A673 (cell line): ENCODE data around the gene CDYL2. TPM values are rescaled to one million over a fixed set of nuclear protein-coding genes. Genes with fewer than 3 reads are reported as not detected.

Experiments
- Bru-seq: library from RNA; stranded (reverse); fragments of 400-500 nt; gene quantifications from one replicate; lab custom pipeline; 2021; lab: Mats Ljungman, UMichigan
- BruChase-seq, 2 experiments: library from RNA; stranded (reverse); fragments of 400-500 nt; gene quantifications; one replicate each; lab custom pipeline; 2021; lab: Mats Ljungman, UMichigan
- BruUV-seq: library from RNA; stranded (reverse); fragments of 400-500 nt; replicated peaks from 2 replicates; lab custom pipeline; 2021; lab: Mats Ljungman, UMichigan
- CTCF ChIA-PET: fragments of 300-600 bp; sonication (Branson Sonifier 250); formaldehyde crosslinking; loops from one replicate; lab custom pipeline; 2022; ENCODE audit warnings: antibody characterized with exemption; lab: Charles Lee
- POLR2A ChIA-PET: fragments of 300-600 bp; sonication (Branson Sonifier 250); formaldehyde crosslinking; loops from one replicate; lab custom pipeline; 2022; ENCODE audit warnings: antibody characterized with exemption; ENCODE audit not compliant: low non-redundant PET; lab: Charles Lee
- DNase-seq: peaks from one replicate; pipeline ENCODE4 v3.0.0-alpha.2; 2015; ENCODE audit warnings: low spot score
- H3K27ac ChIP-seq: fragments of 200-600 bp; sonication (generic); 2 replicates; pipeline ENCODE4 v1.5.1; 2016; ENCODE audit warnings: mixed run types, low read depth, mild to moderate bottlenecking, mixed read lengths, antibody characterized with exemption, low read length; ENCODE audit not compliant: poor library complexity, severe bottlenecking
- H3K27me3 ChIP-seq: fragments of 200-600 bp; sonication (generic); replicated peaks from 2 replicates; pipeline ENCODE4 v1.6.1; 2017; ENCODE audit warnings: mixed run types, low read depth, mild to moderate bottlenecking, mixed read lengths, antibody characterized with exemption, low read length; ENCODE audit not compliant: insufficient read depth, poor library complexity
- H3K36me3 ChIP-seq: fragments of 200-600 bp; sonication (generic); 2 replicates; pipeline ENCODE4 v1.6.1; 2016; ENCODE audit warnings: mixed run types, mild to moderate bottlenecking, mixed read lengths, antibody characterized with exemption, low read length; ENCODE audit not compliant: insufficient read depth, poor library complexity, severe bottlenecking
- H3K4me1 ChIP-seq: fragments of 200-600 bp; sonication (generic); 2 replicates; pipeline ENCODE4 v1.6.1; 2017; ENCODE audit warnings: mixed run types, mild to moderate bottlenecking, mixed read lengths, antibody characterized with exemption, low read length; ENCODE audit not compliant: insufficient read depth, poor library complexity, severe bottlenecking
- H3K4me3 ChIP-seq: fragments of 200-600 bp; sonication (generic); 2 replicates; pipeline ENCODE4 v1.5.1; 2016; ENCODE audit warnings: low read depth, mixed run types, mild to moderate bottlenecking, mixed read lengths, low read length; ENCODE audit not compliant: poor library complexity, severe bottlenecking
- H3K9me3 ChIP-seq: fragments of 200-600 bp; sonication (generic); 2 replicates; pipeline ENCODE4 v1.6.1; 2016; ENCODE audit warnings: mixed run types, low read depth, mild to moderate bottlenecking, mixed read lengths, antibody characterized with exemption, low read length; ENCODE audit not compliant: poor library complexity, severe bottlenecking
- CTCF ChIP-seq: fragments of 300-800, 200-600 bp; sonication (generic); conservative IDR thresholded peaks from 2 replicates; pipeline ENCODE4 v1.5.1; 2017; ENCODE audit warnings: low read depth, mild to moderate bottlenecking, antibody characterized with exemption, low read length, moderate library complexity, mixed read lengths
- EZH2 ChIP-seq: fragments of 200-600 bp; sonication (generic); IDR thresholded peaks from 2 replicates; pipeline ENCODE4 v1.6.1; 2017; ENCODE audit warnings: borderline replicate concordance, low read depth, mild to moderate bottlenecking, mixed read lengths, antibody characterized with exemption, low read length; ENCODE audit not compliant: poor library complexity, severe bottlenecking
- intact Hi-C: fragments of 100-400 bp; cut with micrococcal nuclease; formaldehyde crosslinking; loops from one replicate; pipeline ENCODE4 v1.10.0; 2022; ENCODE audit not compliant: unreplicated experiment
- long read RNA-seq: library from polyadenylated mRNA; stranded (forward); transcript quantifications from one replicate; pipeline ENCODE4 v2.0.0, GENCODE V29; 2022
- total RNA-seq: library from RNA; stranded (reverse); gene quantifications from 2 replicates; pipeline ENCODE4 v1.2.3, GENCODE V29; 2021

The CDYL2 gene
- 0.48 and 0.64 TPM in 2 replicates for total RNA-seq
- Bru-seq, nascent RNA = percentile 15 among the genes with signal in this experiment
- percentile 17 among the genes with signal in this experiment for BruChase-seq, experiment 1, labeled RNA remaining after a 2-hour chase
- percentile 16 among the genes with signal in this experiment for BruChase-seq, experiment 2, labeled RNA remaining after a 6-hour chase
- long read RNA-seq = 0 reads

GRCh38 chr16:80804526-80805383 lies at the start of gene CDYL2:
Gene CDYL2, minus strand, starts transcription at chr16:80804598. Its CDS starts 425 bp downstream, at chr16:80804173.
- TF ChIP-seq CTCF (no peak), EZH2 (no peak)
- no TSS peak for BruUV-seq
- Histone ChIP-seq H3K27me3 (peaks cover 60% of the 10 kb centered on the region), H3K4me1 (no peaks in the 10 kb centered on the region), H3K9me3 (no peaks in the 10 kb centered on the region), H3K27ac (no peak within 1 kb of the TSS), H3K4me3 (peak within 1 kb of the TSS; percentile 41), H3K36me3 (no peaks in the 10 kb centered on the region)
- intact Hi-C loops = no loop called here
- ChIA-PET POLR2A (no interaction called here), CTCF (no interaction called here)
- peak; percentile 11 for DNase-seq

GRCh38 chr16:80852261-80852872 lies 48.0 kb upstream of the CDYL2 start:
- no peak overlapping the region for H3K4me3 ChIP-seq
- no TSS peak for BruUV-seq
- no peak overlapping the region for H3K27ac ChIP-seq
- H3K9me3 ChIP-seq = no peaks in the 10 kb centered on the region
- no peaks in the 10 kb centered on the region for H3K27me3 ChIP-seq
- no peaks in the 10 kb centered on the region for H3K36me3 ChIP-seq
- H3K4me1 ChIP-seq = no peaks in the 10 kb centered on the region
- DNase-seq = peak; percentile 38
- peak; percentile 55 for TF ChIP-seq CTCF
- TF ChIP-seq EZH2 = no peak
- ChIA-PET POLR2A (interaction anchor here (0.6 kb wide), 1 partner anchor 592 kb away, joined by 4 read pairs; no protein-coding TSS in a partner anchor), CTCF (interaction anchor here (0.5 kb wide), 1 partner anchor 27 kb away, joined by 3 read pairs; no protein-coding TSS in a partner anchor)
- intact Hi-C loops = no loop called here

GRCh38 chr16:80851831-80852230 lies 47.4 kb upstream of the CDYL2 start:
- Histone ChIP-seq H3K4me1 (no peaks in the 10 kb centered on the region), H3K9me3 (no peaks in the 10 kb centered on the region), H3K36me3 (no peaks in the 10 kb centered on the region), H3K27ac (no peak overlapping the region), H3K27me3 (peaks cover 4% of the 10 kb centered on the region), H3K4me3 (no peak overlapping the region)
- no TSS peak for BruUV-seq
- CTCF ChIA-PET = interaction anchor here (0.5 kb wide), 1 partner anchor 28 kb away, joined by 3 read pairs; no protein-coding TSS in a partner anchor
- POLR2A ChIA-PET = no interaction called here
- no peak for DNase-seq
- intact Hi-C loops = no loop called here
- TF ChIP-seq EZH2 (no peak), CTCF (no peak)
